NCI-H510A (cell line): ENCODE measurements around the gene MYEOV.

ENCODE experiments used
- DNase-seq: peaks from one replicate; lab custom pipeline; 2025; lab: John Stamatoyannopoulos, UW

MYEOV gene

DNA sequence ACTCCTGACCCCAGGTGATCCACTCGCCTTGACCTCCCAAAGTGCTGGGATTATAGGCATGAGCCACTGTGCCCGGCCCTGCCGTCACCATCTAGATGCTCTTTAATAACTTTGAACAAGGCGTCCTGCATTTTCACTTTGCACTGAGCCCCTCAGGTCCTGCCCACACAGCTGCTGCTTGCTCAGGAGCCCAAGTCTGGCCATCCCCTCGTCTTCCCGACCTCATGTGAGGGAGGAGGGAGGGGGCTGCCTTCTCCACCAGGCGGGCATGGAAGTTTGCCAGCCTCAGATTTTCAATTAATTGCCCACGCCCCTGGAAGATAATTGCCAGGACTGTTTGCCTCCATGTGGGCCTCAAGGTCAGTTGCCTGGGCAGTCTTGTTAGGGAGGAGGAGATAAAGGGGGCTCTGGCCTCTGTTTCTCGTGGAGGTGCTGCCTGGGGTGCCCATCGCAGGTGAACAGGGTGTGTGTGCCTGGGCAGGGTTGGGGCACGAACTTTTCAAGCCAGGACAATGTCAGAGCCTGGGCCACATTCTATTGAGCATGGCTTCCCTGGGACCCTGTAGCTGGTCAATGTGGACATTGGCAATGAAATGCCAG lies 27.9 kb upstream of the MYEOV start:
- DNase-seq: no peak

DNA sequence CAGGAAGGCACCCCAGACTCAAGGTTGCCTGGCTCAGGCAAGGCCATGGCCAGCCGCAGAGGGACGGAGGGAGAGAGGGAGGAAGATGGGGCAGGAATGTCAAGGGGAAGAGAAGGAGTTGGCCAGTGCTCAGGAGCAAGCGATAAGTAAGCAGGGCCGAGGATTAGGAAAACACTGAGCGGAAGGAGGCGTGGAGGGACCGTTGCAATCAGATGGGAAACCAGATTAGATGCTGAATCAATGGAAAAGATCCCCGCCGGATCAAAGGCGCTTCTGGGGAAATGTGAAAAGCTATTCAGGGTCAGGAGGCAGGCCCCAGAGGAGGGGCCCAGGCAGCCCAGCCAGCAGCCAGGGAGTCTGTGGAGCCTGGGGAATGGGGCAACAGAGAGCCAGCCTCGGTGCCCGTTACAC lies 26.6 kb upstream of the MYEOV start:
- DNase-seq: no peak

GRCh38 chr11:69268911-69269310 lies 25.0 kb upstream of the MYEOV start:
- DNase-seq: no peak

DNA sequence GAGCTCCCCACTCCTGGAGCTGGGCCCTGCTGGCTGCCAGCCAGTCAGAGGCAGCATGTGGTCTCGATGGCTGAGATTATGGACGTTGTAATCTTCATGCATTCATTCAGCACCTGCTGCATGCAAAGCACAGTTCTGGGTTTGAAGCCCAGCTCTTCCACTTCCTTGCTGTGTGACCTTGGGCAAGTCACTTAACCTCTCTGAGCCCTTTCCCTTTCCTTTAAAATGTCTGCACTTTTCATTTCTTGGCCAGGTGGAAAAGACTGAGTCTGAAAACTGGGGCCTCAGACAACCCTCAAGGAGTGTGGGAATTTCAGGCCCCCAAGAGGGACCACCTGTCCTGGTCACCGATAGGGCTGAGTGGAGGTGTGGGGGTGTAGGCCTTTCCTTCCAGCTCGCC lies 24.6 kb upstream of the MYEOV start:
- DNase-seq: no peak

- DNase-seq: no peak
Observed at GRCh38 chr11:69269926-69270697, 23.8 kb upstream of the MYEOV start.

DNA sequence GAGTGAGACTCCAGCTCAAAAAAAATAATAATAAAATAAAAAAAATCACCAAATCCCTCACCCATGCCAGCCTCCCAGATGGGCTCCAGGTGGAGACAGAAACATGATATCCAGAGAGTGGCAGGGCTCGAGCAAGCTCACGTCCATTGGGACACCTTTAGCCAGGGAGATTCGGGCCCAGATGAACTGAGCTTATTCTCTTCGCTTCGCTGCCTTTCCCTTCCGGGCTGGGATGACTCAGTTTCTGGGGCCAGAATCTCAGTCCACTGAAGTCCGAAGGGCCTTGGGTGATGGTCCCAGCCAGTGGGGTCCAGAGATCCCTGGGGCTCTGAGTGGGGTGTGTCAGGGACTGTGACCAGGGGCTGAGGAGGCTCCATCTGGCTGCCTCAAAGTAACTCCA lies 23.0 kb upstream of the MYEOV start:
- no peak for DNase-seq

- DNase-seq: no peak
Observed at GRCh38 chr11:69272055-69272454, 21.9 kb upstream of the MYEOV start.

- DNase-seq: no peak
Observed at GRCh38 chr11:69272831-69273485, 21.0 kb upstream of the MYEOV start.

DNA sequence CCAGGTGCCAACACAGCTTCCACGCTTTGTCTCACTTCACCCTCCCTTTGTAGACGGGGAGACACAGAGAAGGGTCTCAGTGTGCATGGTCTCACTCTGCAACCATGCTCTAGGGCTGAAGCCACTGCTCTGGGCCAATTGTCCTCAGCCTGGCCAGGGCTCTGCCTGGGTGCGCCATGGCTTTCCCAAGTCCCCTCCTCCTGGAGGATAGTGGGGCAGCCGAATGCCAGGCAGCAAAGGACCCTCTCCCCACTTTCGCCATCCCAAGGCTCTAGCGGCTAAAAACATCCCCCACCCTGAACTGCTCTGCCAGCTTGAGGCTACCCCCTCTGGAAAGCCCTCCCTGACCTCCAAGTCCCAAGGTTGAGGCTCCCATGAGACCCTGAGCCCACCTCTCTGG lies 20.4 kb upstream of the MYEOV start:
- DNase-seq: no peak

GRCh38 chr11:69274531-69275016 lies 19.4 kb upstream of the MYEOV start:
- no peak for DNase-seq

- DNase-seq: no peak
Observed at GRCh38 chr11:69275178-69275577, 18.8 kb upstream of the MYEOV start.

DNA sequence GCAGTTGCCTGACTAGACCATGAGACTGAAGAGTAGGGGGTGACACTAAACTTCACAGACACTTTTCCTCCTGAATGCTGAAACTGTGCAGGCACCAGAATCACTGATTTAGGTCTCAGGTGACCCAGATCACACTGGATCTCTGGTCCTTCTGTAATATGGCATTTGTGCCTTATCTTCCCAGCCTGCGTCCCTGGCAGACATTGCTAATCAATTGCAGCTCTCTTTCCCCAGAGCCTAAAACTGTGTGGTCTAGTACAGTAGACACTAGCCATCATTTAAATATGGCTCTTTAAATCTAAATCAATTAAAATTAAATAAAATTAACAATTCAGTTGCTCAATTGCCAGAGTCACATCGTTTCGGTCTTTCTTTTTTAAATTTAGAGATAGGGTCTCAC lies 17.8 kb upstream of the MYEOV start:
- DNase-seq: no peak

GRCh38 chr11:69277074-69277809 lies 16.7 kb upstream of the MYEOV start:
- no peak for DNase-seq

- DNase-seq: no peak
Observed at GRCh38 chr11:69278091-69278867, 15.7 kb upstream of the MYEOV start.

GRCh38 chr11:69280451-69280850 lies 13.5 kb upstream of the MYEOV start:
- DNase-seq: no peak

GRCh38 chr11:69280994-69281393 lies 13.0 kb upstream of the MYEOV start:
- DNase-seq: no peak

DNA sequence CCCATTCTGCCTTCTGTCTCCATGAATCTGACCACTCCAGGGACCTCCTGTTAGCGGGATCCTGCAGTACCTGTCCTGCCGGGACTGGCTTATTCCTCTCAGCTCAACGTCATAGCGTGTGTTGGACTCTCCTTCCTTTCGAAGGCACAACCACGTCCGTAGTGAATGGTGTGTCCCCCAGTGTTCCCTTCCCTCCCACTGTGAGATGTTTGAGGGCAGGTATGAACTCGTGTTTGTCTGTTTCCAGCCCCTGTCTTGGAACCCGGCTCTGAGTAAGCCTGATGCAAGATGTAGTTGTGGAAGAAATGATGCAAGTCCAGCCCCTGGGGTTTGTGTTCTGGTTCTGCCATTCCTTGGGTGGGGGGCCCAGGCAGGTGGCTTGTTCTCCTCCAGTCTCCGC lies 10.5 kb upstream of the MYEOV start:
- DNase-seq: no peak

- DNase-seq: no peak
Observed at GRCh38 chr11:69284081-69284511, 9.9 kb upstream of the MYEOV start.

DNA sequence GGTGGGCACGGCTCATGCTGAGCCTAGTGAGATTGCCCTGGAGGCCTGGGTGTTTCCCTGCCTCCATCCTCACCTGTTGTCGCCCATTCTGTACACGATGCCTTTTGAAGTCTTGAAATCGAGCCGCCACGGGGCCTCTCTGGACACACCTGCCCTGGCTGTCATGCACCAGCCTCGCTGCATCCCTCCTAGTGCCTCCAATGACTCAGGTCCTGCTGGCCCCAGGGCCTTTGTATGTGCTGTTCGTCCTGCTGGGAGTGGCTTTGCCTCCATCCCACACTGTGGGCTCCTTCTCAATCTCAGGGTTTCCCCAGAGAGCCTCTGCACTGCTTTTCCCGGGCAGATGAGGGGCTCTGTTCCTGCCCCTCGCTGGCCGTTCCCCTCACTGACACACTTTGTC lies 8.9 kb upstream of the MYEOV start:
- DNase-seq: no peak

GRCh38 chr11:69285766-69286165 lies 8.2 kb upstream of the MYEOV start:
- no peak for DNase-seq
